SK-N-SH (cell line): ENCODE results near the gene PCNX1. TPM values are rescaled to one million over a fixed set of nuclear protein-coding genes. Genes with fewer than 3 reads are reported as not detected.

Experiments used
- CTCF ChIA-PET: fragments of 300-600, 350-600 bp; formaldehyde crosslinking; extraction: SDS; loops from one replicate; lab custom pipeline; 2021; lab: Yijun Ruan, JAX
- POLR2A ChIA-PET: fragments of 350-600 bp; sonication (Branson Sonifier 250); formaldehyde crosslinking; extraction: SDS; loops from one replicate; lab custom pipeline; 2020; ENCODE audit warnings: antibody characterized with exemption, inconsistent platforms; lab: Yijun Ruan, JAX
- DNase-seq: peaks from one replicate; pipeline ENCODE4 v3.0.0; 2012
- H2AFZ ChIP-seq: fragments of 200-600 bp; sonication (generic); 2 replicates; pipeline ENCODE4 v1.8.1; 2016; ENCODE audit warnings: antibody characterized with exemption, mild to moderate bottlenecking, low read depth
- H3F3A ChIP-seq: fragments of 200-600 bp; sonication (generic); replicated peaks from 2 replicates; pipeline ENCODE3; 2016; ENCODE audit warnings: antibody characterized with exemption, mild to moderate bottlenecking; ENCODE audit not compliant: insufficient read depth
- H3K27ac ChIP-seq, 2 experiments: fragments of 200-500 bp in 1 of 2; fragments of 200-600 bp in 1 of 2; sonication (Bioruptor generic) in 1 of 2; sonication (generic), shearing (Covaris generic) in 1 of 2; 2 replicates each; pipeline versions ENCODE4 v1.5.1 to v1.6.1; 2014 to 2016; ENCODE audit warnings: low read depth in 2 of 2, inconsistent platforms in 1 of 2, low read length in 1 of 2, mild to moderate bottlenecking in 1 of 2, mixed read lengths in 1 of 2
- H3K27me3 ChIP-seq: fragments of 200-600 bp; sonication (generic), shearing (Covaris generic); 2 replicates; pipeline ENCODE4 v1.6.1; 2016; ENCODE audit warnings: mixed run types; ENCODE audit not compliant: insufficient read depth
- H3K36me3 ChIP-seq, 2 experiments: fragments of 200-500 bp in 1 of 2; fragments of 200-600 bp in 1 of 2; sonication (Bioruptor generic) in 1 of 2; sonication (generic) in 1 of 2; replicated peaks in 1 of 2; 2 replicates each; pipeline versions ENCODE3 to v1.5.1; 2014 to 2016; ENCODE audit warnings: low read length in 1 of 2, mild to moderate bottlenecking in 1 of 2; ENCODE audit not compliant: insufficient read depth in 2 of 2, control insufficient read depth in 1 of 2
- H3K4me1 ChIP-seq, 2 experiments: fragments of 200-500 bp in 1 of 2; fragments of 200-600 bp in 1 of 2; sonication (Bioruptor generic) in 1 of 2; sonication (generic), shearing (Covaris generic) in 1 of 2; 2 replicates each; pipeline versions ENCODE4 v1.5.1 to v1.6.1; 2014 to 2016; ENCODE audit warnings: low read depth in 1 of 2, low read length in 1 of 2, mixed run types in 1 of 2; ENCODE audit not compliant: insufficient read depth in 2 of 2, control insufficient read depth in 1 of 2
- H3K4me2 ChIP-seq: fragments of 200-600 bp; sonication (generic), shearing (Covaris generic); 2 replicates; pipeline ENCODE4 v1.6.1; 2017; ENCODE audit warnings: mixed run types
- H3K4me3 ChIP-seq, 2 experiments: fragments of 200-500 bp in 1 of 2; fragments of 200-600 bp in 1 of 2; sonication (Bioruptor generic) in 1 of 2; sonication (generic), shearing (Covaris generic) in 1 of 2; 2 replicates each; pipeline versions ENCODE4 v1.5.1 to v1.8.1; 2014 to 2016; ENCODE audit warnings: low read depth in 2 of 2, inconsistent platforms in 1 of 2, low read length in 1 of 2, mild to moderate bottlenecking in 1 of 2, mixed read lengths in 1 of 2, moderate library complexity in 1 of 2
- H3K79me2 ChIP-seq: fragments of 200-600 bp; sonication (generic); 2 replicates; pipeline ENCODE4 v1.8.1; 2017; ENCODE audit warnings: mild to moderate bottlenecking; ENCODE audit not compliant: insufficient read depth
- H3K9ac ChIP-seq: fragments of 200-600 bp; sonication (generic); 2 replicates; pipeline ENCODE4 v1.6.1; 2017; ENCODE audit warnings: mixed run types
- H3K9me2 ChIP-seq: fragments of 200-600 bp; sonication (generic); 2 replicates; pipeline ENCODE4 v1.6.1; 2017; ENCODE audit warnings: mixed run types
- H3K9me3 ChIP-seq: fragments of 200-600 bp; sonication (generic); 2 replicates; pipeline ENCODE4 v1.6.1; 2017; ENCODE audit warnings: mixed run types, mild to moderate bottlenecking, moderate library complexity
- H4K20me1 ChIP-seq: fragments of 200-600 bp; sonication (generic); 2 replicates; pipeline ENCODE4 v1.6.1; 2017; ENCODE audit warnings: mild to moderate bottlenecking, mixed run types; ENCODE audit not compliant: insufficient read depth
- EZH2phosphoT487 ChIP-seq: fragments of 200-600 bp; sonication (generic); IDR thresholded peaks from 2 replicates; pipeline ENCODE4 v1.6.1; 2017; ENCODE audit warnings: low read depth, mixed run types, mild to moderate bottlenecking, antibody characterized with exemption, moderate library complexity, borderline replicate concordance
- FOXJ3 ChIP-seq: sonication (generic); formaldehyde crosslinking; IDR thresholded peaks from 2 replicates; pipeline ENCODE4 v1.5.1; 2020; ENCODE audit warnings: mild to moderate bottlenecking, missing genetic modification reagents
- JUND ChIP-seq: IDR thresholded peaks from 2 replicates; pipeline ENCODE4 v1.4.0; 2012
- NRF1 ChIP-seq: IDR thresholded peaks from 2 replicates; pipeline ENCODE4 v1.6.1; 2012; ENCODE audit warnings: low read depth, mild to moderate bottlenecking, low read length
- RAD21 ChIP-seq: IDR thresholded peaks from 2 replicates; pipeline ENCODE4 v1.6.1; 2012; ENCODE audit warnings: mild to moderate bottlenecking, low read length
- RCOR1 ChIP-seq: fragments of 150-350 bp; IDR thresholded peaks from 2 replicates; pipeline ENCODE4 v1.6.1; 2017; ENCODE audit warnings: antibody characterized with exemption, low read length
- SIN3A ChIP-seq: IDR thresholded peaks from 2 replicates; pipeline ENCODE4 v1.6.1; 2012; ENCODE audit warnings: low read depth, mild to moderate bottlenecking, low read length, moderate library complexity, borderline replicate concordance
- TAF1 ChIP-seq: IDR thresholded peaks from 2 replicates; pipeline ENCODE4 v1.6.1; 2012; ENCODE audit warnings: low read depth, mild to moderate bottlenecking, low read length, moderate library complexity, borderline replicate concordance
- TCF12 ChIP-seq: IDR thresholded peaks from 2 replicates; pipeline ENCODE4 v1.4.0; 2012
- TEAD4 ChIP-seq: IDR thresholded peaks from 2 replicates; pipeline ENCODE4 v1.4.0; 2012; ENCODE audit warnings: mild to moderate bottlenecking, borderline replicate concordance; ENCODE audit not compliant: insufficient read depth
- WGBS: methylation state at CpG from one replicate; pipeline ENCODE4 v1.1.6; 2017; ENCODE audit warnings: low lambda C conversion rate; 5-methylcytosine and 5-hydroxymethylcytosine counted together
- polyA plus RNA-seq, 3 experiments: library from polyadenylated mRNA; depleted of rRNA; stranded (reverse); fragments of >200 nt; gene quantifications; 2 replicates each; pipeline ENCODE4 v1.2.3, GENCODE V29; 2012
- TF ChIP-seq, protein P1 (sequence below): fragments of 150-350 bp; IDR thresholded peaks from 2 replicates; pipeline ENCODE4 v1.6.1; 2017; ENCODE audit warnings: antibody characterized with exemption, low read length, low read depth, borderline replicate concordance
- TF ChIP-seq, protein P2 (sequence below): fragments of 150-350 bp; IDR thresholded peaks from 2 replicates; pipeline ENCODE4 v1.6.1; 2016; ENCODE audit warnings: mild to moderate bottlenecking, low read depth, low read length
- TF ChIP-seq, protein P3 (sequence below): IDR thresholded peaks from 2 replicates; pipeline ENCODE4 v1.6.1; 2012; ENCODE audit warnings: mild to moderate bottlenecking, low read depth, low read length, moderate library complexity
- TF ChIP-seq, protein P4 (sequence below): fragments of 200-600 bp; sonication (generic); IDR thresholded peaks from 2 replicates; pipeline ENCODE4 v1.6.1; 2017; ENCODE audit warnings: antibody characterized with exemption, mild to moderate bottlenecking, moderate library complexity

The PCNX1 gene
- polyA plus RNA-seq, 1 of the 3 experiments (the other 2 are of a cell fraction) = 9.4 TPM

DNA sequence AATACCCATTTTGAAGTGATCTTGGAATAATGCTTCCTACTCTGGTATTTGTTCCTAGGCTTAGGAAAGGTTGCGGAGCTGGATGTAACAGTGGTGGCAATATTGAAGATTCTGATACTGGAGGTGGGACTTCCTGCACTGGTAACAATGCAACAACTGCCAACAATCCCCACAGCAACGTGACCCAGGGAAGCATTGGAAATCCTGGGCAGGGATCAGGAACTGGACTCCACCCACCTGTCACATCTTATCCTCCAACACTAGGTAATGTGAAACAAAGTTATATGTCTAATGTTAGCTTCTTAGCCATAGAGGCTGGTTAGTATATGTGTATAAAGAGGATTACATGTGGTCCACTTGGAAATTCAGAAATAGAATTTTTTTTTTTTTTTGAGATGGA, 197.9 kb downstream of the PCNX1 start:
- ChIA-PET POLR2A (no interaction called here), CTCF (interaction anchor here (0.7 to 5.3 kb wide), 11 partner anchors 11 to 750 kb away, joined by 3 to 59 read pairs (median 3); no protein-coding TSS in a partner anchor)
- Histone ChIP-seq H3K9ac (no peak overlapping the region), H3K79me2 (no peaks in the 10 kb centered on the region), H3K27ac (no peak overlapping the region; a peak in 1 of 4 replicates), H3K36me3 (peaks cover 48 to 49% of the 10 kb centered on the region in 2 experiments), H3K4me3 (no peak overlapping the region), H3K27me3 (no peaks in the 10 kb centered on the region), H2AFZ (no peak overlapping the region), H3K4me2 (no peak overlapping the region), H3K4me1 (no peaks in the 10 kb centered on the region), H3K9me3 (no peaks in the 10 kb centered on the region), H4K20me1 (no peaks in the 10 kb centered on the region), H3K9me2 (no peaks in the 10 kb centered on the region), H3F3A (peaks cover 14% of the 10 kb centered on the region)
- DNase-seq = no peak
- 75% methylated on average over 2 of the region's 2 CpGs for WGBS
- no peak for TF ChIP-seq SIN3A
- TF ChIP-seq, protein P1, sequence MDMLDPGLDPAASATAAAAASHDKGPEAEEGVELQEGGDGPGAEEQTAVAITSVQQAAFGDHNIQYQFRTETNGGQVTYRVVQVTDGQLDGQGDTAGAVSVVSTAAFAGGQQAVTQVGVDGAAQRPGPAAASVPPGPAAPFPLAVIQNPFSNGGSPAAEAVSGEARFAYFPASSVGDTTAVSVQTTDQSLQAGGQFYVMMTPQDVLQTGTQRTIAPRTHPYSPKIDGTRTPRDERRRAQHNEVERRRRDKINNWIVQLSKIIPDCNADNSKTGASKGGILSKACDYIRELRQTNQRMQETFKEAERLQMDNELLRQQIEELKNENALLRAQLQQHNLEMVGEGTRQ = no peak
- TF ChIP-seq FOXJ3 (CRISPR knock-in tag) = no peak
- no peak for TF ChIP-seq NRF1
- no peak for TF ChIP-seq EZH2phosphoT487
- TF ChIP-seq, protein P2, sequence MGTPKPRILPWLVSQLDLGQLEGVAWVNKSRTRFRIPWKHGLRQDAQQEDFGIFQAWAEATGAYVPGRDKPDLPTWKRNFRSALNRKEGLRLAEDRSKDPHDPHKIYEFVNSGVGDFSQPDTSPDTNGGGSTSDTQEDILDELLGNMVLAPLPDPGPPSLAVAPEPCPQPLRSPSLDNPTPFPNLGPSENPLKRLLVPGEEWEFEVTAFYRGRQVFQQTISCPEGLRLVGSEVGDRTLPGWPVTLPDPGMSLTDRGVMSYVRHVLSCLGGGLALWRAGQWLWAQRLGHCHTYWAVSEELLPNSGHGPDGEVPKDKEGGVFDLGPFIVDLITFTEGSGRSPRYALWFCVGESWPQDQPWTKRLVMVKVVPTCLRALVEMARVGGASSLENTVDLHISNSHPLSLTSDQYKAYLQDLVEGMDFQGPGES = no peak
- TF ChIP-seq, protein P3, sequence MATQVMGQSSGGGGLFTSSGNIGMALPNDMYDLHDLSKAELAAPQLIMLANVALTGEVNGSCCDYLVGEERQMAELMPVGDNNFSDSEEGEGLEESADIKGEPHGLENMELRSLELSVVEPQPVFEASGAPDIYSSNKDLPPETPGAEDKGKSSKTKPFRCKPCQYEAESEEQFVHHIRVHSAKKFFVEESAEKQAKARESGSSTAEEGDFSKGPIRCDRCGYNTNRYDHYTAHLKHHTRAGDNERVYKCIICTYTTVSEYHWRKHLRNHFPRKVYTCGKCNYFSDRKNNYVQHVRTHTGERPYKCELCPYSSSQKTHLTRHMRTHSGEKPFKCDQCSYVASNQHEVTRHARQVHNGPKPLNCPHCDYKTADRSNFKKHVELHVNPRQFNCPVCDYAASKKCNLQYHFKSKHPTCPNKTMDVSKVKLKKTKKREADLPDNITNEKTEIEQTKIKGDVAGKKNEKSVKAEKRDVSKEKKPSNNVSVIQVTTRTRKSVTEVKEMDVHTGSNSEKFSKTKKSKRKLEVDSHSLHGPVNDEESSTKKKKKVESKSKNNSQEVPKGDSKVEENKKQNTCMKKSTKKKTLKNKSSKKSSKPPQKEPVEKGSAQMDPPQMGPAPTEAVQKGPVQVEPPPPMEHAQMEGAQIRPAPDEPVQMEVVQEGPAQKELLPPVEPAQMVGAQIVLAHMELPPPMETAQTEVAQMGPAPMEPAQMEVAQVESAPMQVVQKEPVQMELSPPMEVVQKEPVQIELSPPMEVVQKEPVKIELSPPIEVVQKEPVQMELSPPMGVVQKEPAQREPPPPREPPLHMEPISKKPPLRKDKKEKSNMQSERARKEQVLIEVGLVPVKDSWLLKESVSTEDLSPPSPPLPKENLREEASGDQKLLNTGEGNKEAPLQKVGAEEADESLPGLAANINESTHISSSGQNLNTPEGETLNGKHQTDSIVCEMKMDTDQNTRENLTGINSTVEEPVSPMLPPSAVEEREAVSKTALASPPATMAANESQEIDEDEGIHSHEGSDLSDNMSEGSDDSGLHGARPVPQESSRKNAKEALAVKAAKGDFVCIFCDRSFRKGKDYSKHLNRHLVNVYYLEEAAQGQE = no peak
- no peak for TF ChIP-seq TEAD4
- TF ChIP-seq, protein P4, sequence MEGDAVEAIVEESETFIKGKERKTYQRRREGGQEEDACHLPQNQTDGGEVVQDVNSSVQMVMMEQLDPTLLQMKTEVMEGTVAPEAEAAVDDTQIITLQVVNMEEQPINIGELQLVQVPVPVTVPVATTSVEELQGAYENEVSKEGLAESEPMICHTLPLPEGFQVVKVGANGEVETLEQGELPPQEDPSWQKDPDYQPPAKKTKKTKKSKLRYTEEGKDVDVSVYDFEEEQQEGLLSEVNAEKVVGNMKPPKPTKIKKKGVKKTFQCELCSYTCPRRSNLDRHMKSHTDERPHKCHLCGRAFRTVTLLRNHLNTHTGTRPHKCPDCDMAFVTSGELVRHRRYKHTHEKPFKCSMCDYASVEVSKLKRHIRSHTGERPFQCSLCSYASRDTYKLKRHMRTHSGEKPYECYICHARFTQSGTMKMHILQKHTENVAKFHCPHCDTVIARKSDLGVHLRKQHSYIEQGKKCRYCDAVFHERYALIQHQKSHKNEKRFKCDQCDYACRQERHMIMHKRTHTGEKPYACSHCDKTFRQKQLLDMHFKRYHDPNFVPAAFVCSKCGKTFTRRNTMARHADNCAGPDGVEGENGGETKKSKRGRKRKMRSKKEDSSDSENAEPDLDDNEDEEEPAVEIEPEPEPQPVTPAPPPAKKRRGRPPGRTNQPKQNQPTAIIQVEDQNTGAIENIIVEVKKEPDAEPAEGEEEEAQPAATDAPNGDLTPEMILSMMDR = no peak
- no peak for TF ChIP-seq TAF1
- no peak for TF ChIP-seq TCF12
- TF ChIP-seq RCOR1 = no peak
- TF ChIP-seq JUND = no peak
- TF ChIP-seq RAD21 = no peak
